Effector memory CD8-positive, alpha-beta T cell (primary cell): ENCODE results near the gene DNA2.

ENCODE experiments used
- ATAC-seq: fragments of 150-1000 bp; cut with Tn5 transposase; replicated peaks from 2 replicates; pipeline ENCODE4 v1.10.0; 2021; ENCODE audit warnings: mild to moderate bottlenecking, moderate library complexity
- DNase-seq, 3 experiments: peaks; one replicate each; pipeline ENCODE4 v3.0.0; 2021
- H3K27ac Mint-ChIP-seq, 2 donors: one replicate each; pipeline ENCODE4 v1.8.0; 2022; ENCODE audit warnings: mild to moderate bottlenecking in 2 of 2, mixed read lengths in 2 of 2, moderate library complexity in 2 of 2
- H3K27me3 Mint-ChIP-seq, 2 donors: one replicate each; pipeline ENCODE4 v1.8.0; 2022; ENCODE audit warnings: mixed read lengths in 2 of 2
- H3K36me3 Mint-ChIP-seq: one replicate; pipeline ENCODE4 v1.8.0; 2022; ENCODE audit warnings: mild to moderate bottlenecking, moderate library complexity, mixed read lengths; ENCODE audit not compliant: insufficient read depth
- H3K4me1 Mint-ChIP-seq, 2 donors: one replicate each; pipeline ENCODE4 v1.8.0; 2022; ENCODE audit warnings: low read depth in 2 of 2, mixed read lengths in 2 of 2
- H3K4me3 Mint-ChIP-seq, 2 donors: one replicate each; pipeline ENCODE4 v1.8.0; 2022; ENCODE audit warnings: mild to moderate bottlenecking in 2 of 2, mixed read lengths in 2 of 2, moderate library complexity in 2 of 2
- H3K9me3 Mint-ChIP-seq, 2 donors: one replicate each; pipeline ENCODE4 v1.8.0; 2022; ENCODE audit warnings: mixed read lengths in 2 of 2

Gene DNA2

GRCh38 chr10:68365611-68366010, 106.2 kb downstream of the DNA2 start:
- Mint-ChIP-seq H3K27ac (no peak overlapping the region), H3K4me1 (peaks cover 0 to 3% of the 10 kb centered on the region in 2 donors), H3K27me3 (no peaks in the 10 kb centered on the region), H3K4me3 (no peak overlapping the region), H3K36me3 (peaks cover 25% of the 10 kb centered on the region), H3K9me3 (no peaks in the 10 kb centered on the region)
- no peak for DNase-seq
- ATAC-seq, result no peak

GRCh38 chr10:68364101-68364886, 107.5 kb downstream of the DNA2 start:
- ATAC-seq, result no peak
- H3K4me1 Mint-ChIP-seq, result no peaks in the 10 kb centered on the region
- H3K36me3 Mint-ChIP-seq, result peaks cover 21% of the 10 kb centered on the region
- no peaks in the 10 kb centered on the region for H3K27me3 Mint-ChIP-seq
- H3K9me3 Mint-ChIP-seq, result no peaks in the 10 kb centered on the region
- DNase-seq, result no peak
- H3K27ac Mint-ChIP-seq, result no peak overlapping the region
- no peak overlapping the region for H3K4me3 Mint-ChIP-seq
